HCEC 1CT (cell line): ENCODE data around the gene NUAK1.
"Not testable (repeated sequence)": the region's sequence is repeated elsewhere in the genome, so short reads cannot be mapped to it uniquely, and the experiment has no call there.

Source experiments
- DNase-seq: peaks from one replicate; pipeline ENCODE4 v3.0.0-alpha.2; 2017

The NUAK1 gene

GRCh38 chr12:106027911-106028310 is 110.8 kb downstream of the NUAK1 start:
- DNase-seq = no peak

- DNase-seq = no peak
Measured at GRCh38 chr12:106027286-106027685, 111.5 kb downstream of the NUAK1 start.

- no peak for DNase-seq
Measured at GRCh38 chr12:106025129-106025528, 113.6 kb downstream of the NUAK1 start.

GRCh38 chr12:106023039-106023438 is 115.7 kb downstream of the NUAK1 start:
- no peak for DNase-seq

- no peak for DNase-seq
Measured at GRCh38 chr12:106022568-106023012, 116.2 kb downstream of the NUAK1 start.

- no peak for DNase-seq
Measured at GRCh38 chr12:106021516-106021915, 117.2 kb downstream of the NUAK1 start.

- DNase-seq = no peak
Measured at GRCh38 chr12:106020736-106021135, 118.0 kb downstream of the NUAK1 start.

- DNase-seq = no peak
Measured at GRCh38 chr12:106019144-106019543, 119.6 kb downstream of the NUAK1 start.

GRCh38 chr12:106018286-106018685 is 120.5 kb downstream of the NUAK1 start:
- no peak for DNase-seq

- DNase-seq = not testable (repeated sequence)
Measured at GRCh38 chr12:106016601-106017278, 122.0 kb downstream of the NUAK1 start.

- DNase-seq = no peak
Measured at GRCh38 chr12:106015646-106016045, 123.1 kb downstream of the NUAK1 start.

- no peak for DNase-seq
Measured at GRCh38 chr12:106013941-106014340, 124.8 kb downstream of the NUAK1 start.
